ENCODE results near the gene EIF5AL1. TPM values are rescaled to one million over a fixed set of nuclear protein-coding genes. Genes with fewer than 3 reads are reported as not detected.
A peak's percentile ranks its signal among the peaks of the same experiment; 100 is the strongest.
"Not testable (repeated sequence)": the region's sequence is repeated elsewhere in the genome, so short reads cannot be mapped to it uniquely, and the experiment has no call there.

EIF5AL1 gene
- 0.05 TPM for total RNA-seq
- long read RNA-seq = 0 reads

GRCh38 chr10:79511891-79512583, at the start of gene EIF5AL1:
Gene EIF5AL1, plus strand, starts transcription at chr10:79512533. Its CDS starts 117 bp downstream, at chr10:79512650.
- intact Hi-C loops (cut with DNase I) = not testable (repeated sequence)

GRCh38 chr10:79463578-79464496, 48.5 kb upstream of the EIF5AL1 start:
- ATAC-seq (peak; percentile 41), DNase-seq (ENCODE audit: missing footprints) (no peak)
- intact Hi-C loops (cut with DNase I) = no loop called here

More at GRCh38 chr10:79511891-79512583, at the start of gene EIF5AL1:
- DNase-seq (ENCODE audit: missing footprints); ATAC-seq: not testable (repeated sequence)

GRCh38 chr10:79465341-79465740, 47.0 kb upstream of the EIF5AL1 start:
- ATAC-seq = no peak
- intact Hi-C loops (cut with DNase I) = no loop called here
- no peak for DNase-seq (ENCODE audit: missing footprints)

GRCh38 chr10:79468015-79468560, 44.2 kb upstream of the EIF5AL1 start:
- intact Hi-C loops (cut with DNase I) = no loop called here
- DNase-seq (ENCODE audit: missing footprints) (no peak), ATAC-seq (peak; percentile 43)

- no peak for DNase-seq (ENCODE audit: missing footprints)
- intact Hi-C loops (cut with DNase I) = no loop called here
- no peak for ATAC-seq
These were observed 43.3 kb upstream of the EIF5AL1 start for GRCh38 chr10:79468841-79469585.

- intact Hi-C loops (cut with DNase I) = no loop called here
- no peak for ATAC-seq
These were observed 42.2 kb upstream of the EIF5AL1 start for GRCh38 chr10:79470096-79470495.

GRCh38 chr10:79471776-79472175, 40.6 kb upstream of the EIF5AL1 start:
- ATAC-seq (no peak), DNase-seq (ENCODE audit: missing footprints) (no peak)
- intact Hi-C loops (cut with DNase I) = no loop called here

More at GRCh38 chr10:79470096-79470495, 42.2 kb upstream of the EIF5AL1 start:
- DNase-seq (ENCODE audit: missing footprints) = no peak

- no peak for ATAC-seq
These were observed 39.9 kb upstream of the EIF5AL1 start for GRCh38 chr10:79472449-79472848.

GRCh38 chr10:79472951-79473350, 39.4 kb upstream of the EIF5AL1 start:
- ATAC-seq = no peak
- intact Hi-C loops (cut with DNase I) = no loop called here
- DNase-seq (ENCODE audit: missing footprints) = no peak

More at GRCh38 chr10:79472449-79472848, 39.9 kb upstream of the EIF5AL1 start:
- no peak for DNase-seq (ENCODE audit: missing footprints)
- intact Hi-C loops (cut with DNase I) = no loop called here

GRCh38 chr10:79473496-79474095, 38.7 kb upstream of the EIF5AL1 start:
- intact Hi-C loops (cut with DNase I) = no loop called here
- DNase-seq (ENCODE audit: missing footprints) = no peak
- no peak for ATAC-seq

GRCh38 chr10:79475119-79475653, 37.1 kb upstream of the EIF5AL1 start:
- no peak for ATAC-seq
- intact Hi-C loops (cut with DNase I) = no loop called here
- no peak for DNase-seq (ENCODE audit: missing footprints)

- DNase-seq (ENCODE audit: missing footprints) (no peak), ATAC-seq (no peak)
- intact Hi-C loops (cut with DNase I) = no loop called here
These were observed 36.5 kb upstream of the EIF5AL1 start for GRCh38 chr10:79475877-79476276.

GRCh38 chr10:79476645-79477044, 35.7 kb upstream of the EIF5AL1 start:
- ATAC-seq = no peak
- DNase-seq (ENCODE audit: missing footprints) = no peak
- intact Hi-C loops (cut with DNase I) = no loop called here

- no peak for DNase-seq (ENCODE audit: missing footprints)
- intact Hi-C loops (cut with DNase I) = no loop called here
- ATAC-seq = no peak
These were observed 34.9 kb upstream of the EIF5AL1 start for GRCh38 chr10:79477456-79477855.

GRCh38 chr10:79479283-79479909, 32.9 kb upstream of the EIF5AL1 start:
- intact Hi-C loops (cut with DNase I) = no loop called here
- no peak for DNase-seq (ENCODE audit: missing footprints)
- ATAC-seq = no peak

GRCh38 chr10:79482304-79482703, 30.0 kb upstream of the EIF5AL1 start:
- intact Hi-C loops (cut with DNase I) = no loop called here
- DNase-seq (ENCODE audit: missing footprints) = no peak
- ATAC-seq = no peak

- intact Hi-C loops (cut with DNase I) = no loop called here
- DNase-seq (ENCODE audit: missing footprints) (no peak), ATAC-seq (no peak)
These were observed 29.6 kb upstream of the EIF5AL1 start for GRCh38 chr10:79482741-79483140.

- DNase-seq (ENCODE audit: missing footprints) (no peak), ATAC-seq (no peak)
- intact Hi-C loops (cut with DNase I) = no loop called here
These were observed 29.0 kb upstream of the EIF5AL1 start for GRCh38 chr10:79483299-79483698.
